DMS153 (cell line): ENCODE data around the gene TIMM23.
"Not testable (repeated sequence)": the region's sequence is repeated elsewhere in the genome, so short reads cannot be mapped to it uniquely, and the experiment has no call there.

Experiments used
- DNase-seq: peaks from one replicate; lab custom pipeline; 2025; lab: John Stamatoyannopoulos, UW

Gene TIMM23

DNA sequence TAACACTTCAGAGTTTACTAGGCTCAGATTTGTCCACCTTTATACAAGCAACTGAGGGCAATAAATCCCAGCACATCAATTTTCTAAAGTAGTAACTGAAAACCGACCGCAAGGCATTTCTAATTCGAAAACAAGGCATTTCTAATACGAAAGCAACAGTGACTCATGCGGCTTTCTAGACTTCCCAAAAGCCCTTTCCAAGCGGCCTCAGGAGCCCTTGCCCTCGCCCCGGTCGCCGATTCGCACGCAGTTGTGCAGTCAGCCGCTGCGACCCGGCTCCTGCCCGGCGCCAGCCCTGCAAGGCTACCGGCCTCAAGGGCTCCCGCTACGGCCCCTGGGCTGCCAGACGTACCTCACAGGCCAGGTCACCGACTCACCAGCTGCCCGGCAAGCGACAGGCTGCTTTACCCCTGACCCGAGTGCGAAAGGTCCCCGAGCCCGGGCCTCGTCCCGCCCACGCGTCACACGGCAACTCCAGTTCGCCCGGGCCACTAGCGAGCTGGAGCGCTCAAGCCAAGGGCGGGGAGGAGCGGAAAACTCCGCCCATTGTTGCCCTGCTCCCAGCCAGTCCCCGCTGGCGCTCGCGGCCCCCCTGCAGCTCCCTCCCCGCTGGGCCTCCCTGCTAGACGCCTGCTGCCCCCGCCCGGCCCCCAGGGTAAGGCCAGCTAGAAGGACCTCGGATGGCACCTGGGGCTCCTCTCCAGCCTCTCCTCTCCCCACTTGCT lies 50.9 kb downstream of the TIMM23 start:
- peak; percentile 76 for DNase-seq

DNA sequence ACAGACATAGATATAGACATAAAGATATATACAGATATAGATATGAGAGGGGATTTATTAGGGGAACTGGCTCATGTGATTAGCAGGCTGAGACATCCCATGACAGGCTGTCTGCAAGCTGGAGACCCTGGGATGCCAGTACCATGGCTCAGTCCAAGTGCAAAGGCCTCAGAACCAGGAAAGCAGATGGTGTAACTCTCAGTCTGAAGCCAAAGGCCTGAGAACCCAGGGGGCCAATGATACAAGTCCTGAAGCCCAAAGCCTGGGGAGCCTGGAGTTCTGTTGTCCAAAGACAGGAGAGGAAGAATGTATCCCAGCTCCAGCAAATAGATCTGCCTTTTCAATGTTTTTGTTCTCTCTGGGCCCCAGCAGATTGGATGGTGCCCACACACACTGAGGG lies 52.7 kb downstream of the TIMM23 start:
- no peak for DNase-seq

DNA sequence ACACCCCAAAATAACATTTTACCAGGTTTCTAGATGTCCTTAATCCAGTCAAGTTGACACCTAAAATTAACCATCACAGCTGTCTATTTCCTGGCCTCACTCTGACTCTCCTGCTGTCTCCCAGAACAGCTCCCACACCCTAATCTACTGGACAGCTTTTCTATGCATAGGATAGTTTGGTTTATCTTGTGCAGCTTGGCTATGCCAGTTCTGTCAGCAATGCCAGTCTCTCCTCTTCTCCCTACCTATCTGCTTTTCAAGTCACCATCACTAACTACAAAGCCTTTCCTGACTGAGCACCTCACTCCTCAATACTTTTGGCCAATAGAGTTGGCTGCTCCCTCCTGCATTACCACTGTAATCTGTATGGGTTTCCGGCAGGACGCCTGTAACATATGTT lies 53.1 kb downstream of the TIMM23 start:
- DNase-seq = no peak

DNA sequence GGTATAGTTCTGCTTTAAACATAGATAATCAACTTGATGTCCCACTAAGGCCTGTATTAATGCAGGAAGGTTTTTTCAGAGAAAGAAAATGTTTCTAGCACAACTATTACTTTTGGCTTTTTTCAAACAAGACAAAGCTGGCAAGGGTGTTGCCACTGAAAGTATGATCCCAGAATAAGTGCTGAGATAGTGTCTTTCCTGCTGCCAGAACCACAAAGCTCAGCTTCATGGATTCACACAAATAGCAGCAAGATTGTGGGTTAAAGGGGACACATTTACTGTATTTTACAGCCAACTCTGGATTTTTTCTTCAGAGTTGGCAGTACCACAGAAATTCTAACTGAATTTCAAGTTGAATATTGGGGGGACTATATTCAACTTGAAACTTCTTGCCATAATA lies 53.8 kb downstream of the TIMM23 start:
- DNase-seq = no peak

DNA sequence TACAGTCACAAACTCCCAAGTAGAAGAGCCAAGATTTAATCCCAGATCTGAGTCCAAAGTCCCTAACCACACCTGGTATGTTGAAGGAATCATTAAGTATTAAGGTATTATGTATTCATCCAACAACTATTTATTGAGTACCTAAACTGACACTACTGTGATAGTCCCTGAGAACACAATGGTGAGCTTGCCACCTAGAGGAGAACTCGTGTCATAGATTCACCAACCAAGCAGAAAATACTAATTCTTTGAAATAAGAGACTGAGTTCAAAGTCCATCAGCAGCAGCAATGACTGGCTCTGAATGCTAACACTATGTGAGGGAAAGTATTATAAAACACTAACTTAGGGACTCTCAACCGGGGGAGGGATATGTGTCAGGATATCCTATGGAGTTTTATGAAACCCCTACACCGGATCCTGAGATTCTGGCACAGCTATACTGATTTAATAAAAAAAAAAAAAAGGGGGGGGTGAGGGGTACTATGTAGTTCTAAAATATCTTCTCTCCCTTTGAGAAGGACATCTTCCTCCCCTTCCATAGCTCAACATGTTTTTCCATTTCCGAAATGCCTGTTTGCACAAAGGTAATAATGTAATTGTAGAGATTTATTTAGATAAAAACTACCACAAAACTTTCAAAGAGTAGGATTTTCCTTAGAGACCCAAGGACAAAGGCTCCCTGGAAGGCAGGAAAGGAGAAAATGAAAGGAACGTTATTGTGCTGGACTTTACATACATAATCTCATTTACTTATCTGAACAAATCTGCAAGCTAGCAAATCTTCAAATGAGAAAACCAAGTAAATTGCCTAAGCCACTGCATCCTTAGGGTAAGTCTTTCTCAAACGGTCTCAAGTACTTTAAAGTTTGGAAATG lies 56.5 kb downstream of the TIMM23 start:
- DNase-seq = peak; percentile 13

DNA sequence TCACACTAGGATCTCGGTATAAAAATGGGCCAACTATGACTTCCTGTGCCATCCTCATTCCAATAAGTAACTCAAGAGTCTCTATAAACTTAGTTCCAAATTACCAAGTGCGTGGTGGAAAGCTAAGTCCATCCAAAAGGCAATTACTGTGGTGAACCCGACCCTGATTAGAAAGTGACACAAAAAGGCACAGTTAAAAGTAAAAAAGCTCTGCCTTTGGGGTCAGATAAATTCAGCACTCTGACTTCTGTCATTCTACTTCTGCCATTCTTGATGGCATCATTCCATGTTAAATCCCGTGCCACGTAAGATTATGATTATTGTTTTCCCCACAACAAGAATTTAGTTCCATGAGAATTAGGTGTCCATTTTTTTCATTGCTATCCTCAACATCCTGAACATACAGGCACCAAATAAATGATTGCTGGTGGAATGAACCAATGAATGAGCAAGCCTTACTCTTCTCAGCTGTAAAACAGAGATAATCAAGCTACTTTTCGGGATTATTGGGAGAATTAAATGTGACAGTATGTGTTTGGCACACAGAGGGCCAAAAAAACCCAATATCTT lies 57.3 kb downstream of the TIMM23 start:
- no peak for DNase-seq

DNA sequence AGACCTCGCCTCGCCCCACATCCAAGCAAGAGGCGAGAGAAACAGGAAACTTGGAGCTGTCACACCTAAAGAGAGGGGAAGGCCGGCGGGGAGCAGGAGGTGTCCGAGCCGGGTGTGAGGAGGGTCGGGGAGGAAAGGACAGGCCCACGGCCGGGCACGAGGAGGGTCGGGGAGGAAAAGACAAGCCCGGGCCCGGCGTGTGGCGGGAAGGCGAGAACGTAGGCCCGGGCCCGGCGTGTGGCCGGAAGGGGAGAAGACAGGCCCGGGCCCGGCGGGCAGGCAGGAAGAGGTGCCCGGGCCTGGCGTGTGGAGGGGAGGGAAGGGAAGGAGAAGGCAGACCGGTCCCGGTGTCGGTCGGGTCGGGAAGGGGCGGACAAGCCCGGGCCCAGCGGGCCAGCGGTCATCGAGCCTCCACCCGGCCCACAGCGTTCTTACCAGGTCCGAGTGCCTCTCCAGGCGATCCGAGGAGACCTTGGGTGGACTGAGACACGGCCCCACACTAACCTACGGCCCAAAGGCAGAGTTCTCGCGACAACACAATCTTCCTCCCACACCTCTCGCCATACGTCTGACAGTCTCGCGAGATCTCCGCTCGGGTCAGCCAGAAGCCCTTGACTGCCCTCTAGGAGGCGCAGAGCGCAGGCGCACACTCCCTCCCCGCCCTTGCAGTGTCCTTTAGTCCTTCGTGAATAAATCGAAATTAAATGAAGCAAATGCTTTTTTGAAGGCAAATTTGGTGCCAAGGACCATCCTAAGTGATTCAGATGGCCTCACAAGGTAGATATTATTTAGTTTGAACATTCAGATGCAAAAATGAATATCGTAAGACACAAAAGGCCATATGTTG lies 58.0 kb downstream of the TIMM23 start, which contains the start of gene NCOA4:
NCOA4 (minus strand) TSS at position 533 of the 847 bp plus-strand sequence. CDS start 13,943 bp downstream, outside the sequence.
- DNase-seq = peak; percentile 93

- no peak for DNase-seq
These were observed 59.6 kb downstream of the TIMM23 start for GRCh38 chr10:46031648-46032532.

DNA sequence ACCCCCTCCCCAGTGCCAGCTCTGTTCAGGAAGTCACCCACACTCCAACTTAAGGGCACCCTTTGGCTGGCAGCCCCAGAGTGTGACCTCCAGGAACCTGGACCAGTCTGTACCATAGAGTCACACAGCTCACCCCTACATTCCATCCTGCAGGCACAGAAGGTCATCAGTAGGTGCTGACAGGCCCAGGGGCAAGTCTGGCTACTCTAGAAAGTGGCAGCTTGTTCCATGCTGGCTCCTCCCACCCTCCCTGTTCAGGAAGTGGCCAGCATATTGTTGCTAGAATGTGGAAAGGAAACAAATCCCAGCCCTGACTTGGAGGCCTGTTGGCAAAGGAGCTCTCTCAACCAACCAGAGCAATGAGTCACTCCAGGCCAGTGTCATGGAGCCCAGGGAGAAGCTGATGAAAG lies 61.3 kb downstream of the TIMM23 start:
- DNase-seq = peak; percentile 34

- DNase-seq = no peak
These were observed 63.9 kb downstream of the TIMM23 start for GRCh38 chr10:46035923-46036849.

DNA sequence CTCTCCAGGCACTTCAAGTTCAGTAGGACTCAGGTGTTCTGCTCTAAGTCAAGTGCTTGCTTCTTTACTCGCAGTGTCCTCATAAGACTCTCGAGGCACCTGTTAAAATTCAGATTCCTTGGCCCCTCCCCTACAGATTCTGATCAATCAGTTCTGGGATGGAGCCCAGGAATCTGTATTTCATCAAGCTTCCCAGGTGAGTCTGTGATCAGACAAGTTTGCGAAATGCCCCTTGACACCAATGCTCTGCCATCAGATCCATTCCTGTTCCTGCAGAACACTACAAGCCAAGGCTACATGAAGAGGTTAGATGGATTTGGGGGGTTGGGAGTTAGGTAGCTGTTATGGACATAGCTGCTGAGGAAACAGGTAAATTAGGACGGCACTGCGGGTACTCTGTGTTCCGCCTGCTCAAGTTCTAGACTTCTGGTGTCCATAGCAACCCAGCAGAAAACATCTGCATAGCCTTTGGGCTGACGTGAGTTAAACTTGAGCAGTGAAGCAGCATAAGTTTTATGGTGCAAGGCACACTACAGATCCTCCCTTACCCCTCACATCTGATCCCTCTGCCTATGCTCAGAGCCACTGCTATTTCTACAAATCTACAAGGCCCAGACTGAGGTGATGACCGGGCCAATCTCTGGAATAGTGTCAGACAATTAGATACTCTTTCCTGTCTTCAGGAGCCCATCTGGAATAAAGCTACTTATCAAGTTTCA lies 65.0 kb downstream of the TIMM23 start:
- DNase-seq = no peak

GRCh38 chr10:46040004-46040403 lies 67.7 kb downstream of the TIMM23 start:
- DNase-seq = no peak

DNA sequence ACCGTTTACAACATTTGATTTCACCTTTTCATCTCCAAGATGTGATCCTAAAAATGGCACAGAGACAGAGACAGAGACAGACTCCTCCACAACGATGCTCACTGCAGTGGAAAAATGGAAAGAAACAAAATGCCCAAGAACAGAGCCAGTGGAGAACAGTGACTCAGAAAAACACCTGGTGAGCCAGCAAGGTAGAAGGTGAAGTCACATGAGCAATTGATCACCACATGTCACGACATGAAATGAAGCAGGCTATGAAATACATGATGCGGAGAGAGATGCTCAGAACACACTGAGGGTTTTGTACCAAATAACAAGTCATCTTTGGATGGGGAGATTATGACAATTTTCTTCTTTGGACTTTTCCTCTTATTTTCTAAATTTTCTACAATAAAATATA lies 70.2 kb downstream of the TIMM23 start:
- DNase-seq = no peak

GRCh38 chr10:46046261-46046660 lies 74.0 kb downstream of the TIMM23 start, which contains the start of gene MSMB:
Gene MSMB (minus strand): TSS chr10:46046269. CDS start chr10:46046237, 32 bp downstream.
- DNase-seq = no peak

DNA sequence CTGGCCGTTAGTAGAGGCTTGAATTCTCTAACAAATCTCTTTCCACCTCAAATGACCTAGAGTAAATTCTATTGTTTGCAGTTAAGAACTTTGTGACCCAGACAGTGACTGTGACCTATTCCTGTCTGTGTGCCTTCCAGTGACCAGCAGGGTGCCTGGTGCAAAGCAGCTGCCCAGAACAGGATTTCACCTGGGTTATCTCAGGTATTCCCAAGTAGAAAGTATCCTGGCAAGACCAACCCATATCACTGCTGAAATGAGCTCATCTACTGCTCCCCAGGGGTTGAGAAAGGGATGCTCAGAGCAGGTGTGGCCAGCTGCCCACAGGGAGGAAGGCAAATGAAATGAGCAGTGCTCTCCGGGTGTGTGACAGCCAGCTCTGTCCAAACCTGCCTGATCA lies 75.9 kb downstream of the TIMM23 start:
- no peak for DNase-seq

DNA sequence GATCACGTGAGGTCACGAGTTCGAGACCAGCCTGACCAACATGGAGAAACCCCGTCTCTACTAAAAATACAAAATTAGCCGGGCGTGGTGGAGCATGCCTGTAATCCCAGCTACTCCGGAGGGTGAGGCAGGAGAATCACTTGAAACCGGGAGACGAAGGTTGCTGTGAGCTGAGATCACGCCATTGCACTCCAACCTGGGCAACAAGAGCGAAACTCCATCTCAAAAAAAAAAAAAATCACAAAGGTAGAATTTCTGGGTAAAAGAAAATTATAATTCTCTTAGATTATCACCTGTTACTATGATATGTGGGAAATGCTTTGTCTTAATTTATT lies 77.2 kb downstream of the TIMM23 start:
- DNase-seq = not testable (repeated sequence)

- no peak for DNase-seq
These were observed 78.8 kb downstream of the TIMM23 start for GRCh38 chr10:46050941-46051623.

GRCh38 chr10:46052057-46052790 lies 79.9 kb downstream of the TIMM23 start:
- no peak for DNase-seq
